GM12801 (cell line): ENCODE measurements around the gene DGCR2.

Experiments
- CTCF ChIP-seq: IDR thresholded peaks from one replicate; pipeline ENCODE4 v1.5.1; 2011; ENCODE audit warnings: control low read depth; ENCODE audit not compliant: insufficient read length; ENCODE audit errors: extremely low read depth

Gene DGCR2

GRCh38 chr22:19139001-19139356 is 16.8 kb upstream of the DGCR2 start:
- no peak for TF ChIP-seq CTCF

GRCh38 chr22:19138217-19139000 is 16.2 kb upstream of the DGCR2 start:
- no peak for TF ChIP-seq CTCF

- no peak for TF ChIP-seq CTCF
Observed at GRCh38 chr22:19137384-19138216, 15.4 kb upstream of the DGCR2 start.

DNA sequence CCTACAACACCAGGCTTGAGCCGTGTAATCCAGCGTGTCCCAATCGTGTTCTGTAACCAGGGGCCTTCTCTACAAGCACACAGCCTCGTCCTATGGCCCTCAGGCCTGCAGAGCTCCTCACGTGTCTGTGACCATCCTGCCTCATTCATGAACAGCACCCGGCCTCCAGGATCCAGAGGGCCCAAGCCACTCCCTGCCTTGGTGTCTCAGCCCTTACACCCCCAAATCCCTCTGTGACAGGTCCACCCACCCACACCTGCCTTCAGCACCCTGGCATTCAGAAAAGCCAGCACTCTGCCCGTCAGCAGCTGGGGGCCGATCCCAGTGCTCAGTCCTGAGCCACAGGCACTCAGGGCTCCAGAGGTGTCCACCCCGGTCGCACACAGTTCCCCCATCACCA is 14.7 kb upstream of the DGCR2 start:
- TF ChIP-seq CTCF: no peak

- no peak for TF ChIP-seq CTCF
Observed at GRCh38 chr22:19134874-19135273, 12.7 kb upstream of the DGCR2 start.

- no peak for TF ChIP-seq CTCF
Observed at GRCh38 chr22:19134176-19134831, 12.1 kb upstream of the DGCR2 start.

DNA sequence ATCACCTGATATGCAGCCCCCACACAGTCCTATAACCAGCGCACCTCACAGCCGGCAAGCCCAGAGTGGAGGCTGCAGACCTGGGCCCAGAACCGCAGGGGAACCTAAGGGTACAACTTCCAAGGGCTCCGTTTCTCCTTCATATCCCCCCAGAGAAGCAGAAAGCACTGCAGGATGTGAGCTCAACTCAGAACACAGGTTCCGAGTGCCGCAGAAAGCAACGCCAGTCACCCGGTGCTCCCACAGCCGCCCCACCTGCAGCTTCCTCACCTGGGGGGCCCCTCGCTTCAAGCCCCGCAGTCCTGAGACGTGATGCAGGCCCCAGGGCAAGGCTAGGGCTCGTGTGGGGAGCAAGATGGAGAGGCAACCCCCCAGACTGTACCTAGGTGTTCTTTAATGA is 11.3 kb upstream of the DGCR2 start:
- TF ChIP-seq CTCF: no peak
